HG03135 (cell line): ENCODE measurements around the gene ZIC2.

Source experiments
- ATAC-seq: cut with Tn5 transposase; IDR thresholded peaks from one replicate; pipeline ENCODE4 v1.9.1; 2021; ENCODE audit warnings: mild to moderate bottlenecking, moderate library complexity; ENCODE audit not compliant: unreplicated experiment

Gene ZIC2

DNA sequence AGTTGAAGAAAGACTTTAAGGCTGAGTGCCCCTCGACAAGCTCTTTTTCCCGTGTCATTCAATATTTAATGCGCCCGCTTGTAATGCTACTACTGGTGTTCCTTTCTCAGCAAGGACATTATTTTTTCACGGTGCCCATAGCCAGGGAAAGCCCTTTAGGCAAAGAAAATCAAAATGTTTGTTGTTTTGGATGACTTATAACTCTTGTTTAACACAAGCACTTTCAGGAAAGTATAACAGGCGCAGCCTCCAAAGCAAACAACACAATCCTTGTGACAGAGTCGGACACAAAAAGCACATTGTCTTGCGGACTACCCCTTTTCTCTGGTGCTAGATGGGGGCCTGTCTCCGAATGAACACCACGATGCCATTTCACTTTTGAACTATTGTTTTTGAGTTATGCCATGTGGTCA is 22.5 kb upstream of the ZIC2 start:
- no peak for ATAC-seq

DNA sequence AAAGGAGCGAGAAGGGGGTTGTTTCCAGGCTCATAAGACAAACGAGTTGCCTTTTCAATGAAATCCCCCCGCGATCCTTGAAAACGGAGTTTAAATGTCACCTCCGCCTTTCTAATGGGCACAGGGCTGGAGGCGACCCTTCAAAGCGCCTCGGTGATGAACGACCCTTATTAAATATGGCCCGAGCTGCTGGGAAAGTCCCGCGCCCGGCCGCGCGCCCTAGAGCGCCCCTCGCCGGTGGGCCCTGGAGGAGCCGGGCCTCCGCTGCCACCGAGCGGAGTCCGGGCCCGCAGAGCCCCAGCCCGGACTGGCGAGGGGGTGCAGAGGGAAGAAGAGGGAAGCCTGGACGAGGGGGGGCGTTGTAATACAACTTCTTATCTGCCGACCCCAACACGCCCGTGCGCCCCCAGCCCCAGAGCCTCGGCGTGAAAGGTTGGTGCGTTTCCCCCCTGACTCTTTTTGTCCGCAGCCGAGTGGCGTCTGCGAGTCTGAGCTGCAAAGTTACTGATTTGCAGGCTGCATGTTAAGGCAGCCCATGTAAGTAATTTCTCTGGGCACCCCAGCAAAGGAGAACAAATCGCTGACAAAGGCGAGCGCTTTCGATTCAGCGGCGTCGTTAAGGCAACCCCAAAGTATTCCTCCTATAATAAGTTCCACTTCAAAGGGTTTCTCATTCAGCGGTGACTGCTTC is 21.9 kb upstream of the ZIC2 start:
- no peak for ATAC-seq

GRCh38 chr13:99960663-99961311 is 20.8 kb upstream of the ZIC2 start:
- no peak for ATAC-seq

- no peak for ATAC-seq
These were observed 19.9 kb upstream of the ZIC2 start for GRCh38 chr13:99961636-99962035.

- ATAC-seq, result no peak
These were observed 19.3 kb upstream of the ZIC2 start for GRCh38 chr13:99962242-99962641.

- no peak for ATAC-seq
These were observed 17.7 kb upstream of the ZIC2 start for GRCh38 chr13:99963816-99964339.

- ATAC-seq, result no peak
These were observed 16.1 kb upstream of the ZIC2 start for GRCh38 chr13:99965329-99966000.

GRCh38 chr13:99966064-99966805 is 15.3 kb upstream of the ZIC2 start:
- no peak for ATAC-seq

GRCh38 chr13:99967498-99967868 is 14.1 kb upstream of the ZIC2 start:
- ATAC-seq, result no peak

DNA sequence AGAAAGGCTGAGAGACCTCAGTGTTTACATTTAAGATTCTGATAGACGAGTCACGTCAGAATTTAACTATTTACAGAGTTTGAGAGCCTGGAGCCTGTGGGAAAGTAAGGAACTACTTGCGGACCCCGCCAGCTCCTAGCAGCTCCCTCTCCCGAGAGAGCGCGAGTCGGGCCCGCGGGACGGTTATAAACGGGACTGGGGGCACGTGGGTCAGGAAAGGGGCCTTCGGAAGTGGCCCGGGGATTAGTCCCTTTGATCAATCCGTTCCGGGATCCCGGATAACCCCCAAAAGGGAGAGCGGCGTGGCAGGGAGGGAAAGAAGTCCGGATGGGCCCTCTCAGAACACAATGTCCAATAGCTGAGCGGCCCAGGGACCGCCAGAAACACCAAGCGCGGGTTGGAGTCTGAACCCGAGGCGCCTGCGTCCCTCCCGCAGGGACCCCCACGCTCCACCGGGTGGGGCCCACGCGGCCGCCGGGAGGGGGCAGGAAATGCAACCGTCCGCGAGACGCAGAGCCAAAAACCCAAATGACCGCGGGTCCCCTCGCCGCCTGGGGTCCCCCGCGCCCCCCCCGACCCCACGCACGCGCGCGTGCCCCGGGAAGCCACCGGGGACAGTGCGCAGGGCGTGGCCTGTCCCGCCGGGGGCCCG is 13.6 kb upstream of the ZIC2 start:
- ATAC-seq, result no peak

DNA sequence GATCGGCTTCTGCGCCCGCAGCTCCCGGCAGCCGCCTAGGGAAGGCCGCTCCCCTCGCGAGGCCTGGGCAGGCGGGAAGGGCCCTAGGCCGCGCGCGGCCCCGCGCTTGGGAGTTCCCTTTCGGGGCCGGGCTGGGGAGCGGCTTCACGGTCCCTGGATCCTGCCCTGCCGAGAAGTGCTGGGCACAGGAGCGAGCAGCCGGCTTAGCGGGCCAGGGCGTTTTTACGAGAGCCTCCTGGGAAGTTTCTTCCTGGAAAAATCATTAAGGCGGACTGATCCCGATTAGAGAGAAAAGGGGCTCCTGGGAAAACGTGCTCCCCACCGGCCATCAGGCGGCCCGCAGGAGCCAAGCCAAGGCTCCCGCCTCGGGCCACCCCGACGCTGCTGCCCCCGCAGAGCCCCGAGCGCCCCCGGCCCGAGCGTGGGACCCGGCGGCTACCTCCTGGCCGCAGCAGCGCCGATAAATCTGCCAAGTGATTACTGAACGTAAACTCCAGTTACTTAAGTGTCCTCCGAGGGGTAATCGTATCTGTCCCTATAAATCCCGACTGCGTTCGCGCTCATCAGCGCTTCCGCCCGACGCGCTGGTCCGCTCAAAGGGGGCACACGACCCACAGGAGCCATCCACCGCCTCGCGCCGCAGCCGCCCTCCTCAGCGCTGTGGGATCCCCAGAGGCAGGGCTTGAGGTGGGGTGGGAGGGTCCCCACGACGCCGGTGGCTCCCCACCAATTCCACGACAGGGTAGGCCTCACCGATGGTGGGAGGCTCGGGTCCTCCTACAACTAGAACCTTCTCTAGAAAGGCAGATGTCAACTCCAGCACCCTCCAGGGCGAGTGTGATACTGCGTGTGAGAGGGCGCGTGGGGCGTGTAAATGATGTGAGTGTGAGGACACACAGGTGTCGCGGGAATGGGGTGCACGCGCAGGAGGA is 12.8 kb upstream of the ZIC2 start:
- ATAC-seq, result no peak

DNA sequence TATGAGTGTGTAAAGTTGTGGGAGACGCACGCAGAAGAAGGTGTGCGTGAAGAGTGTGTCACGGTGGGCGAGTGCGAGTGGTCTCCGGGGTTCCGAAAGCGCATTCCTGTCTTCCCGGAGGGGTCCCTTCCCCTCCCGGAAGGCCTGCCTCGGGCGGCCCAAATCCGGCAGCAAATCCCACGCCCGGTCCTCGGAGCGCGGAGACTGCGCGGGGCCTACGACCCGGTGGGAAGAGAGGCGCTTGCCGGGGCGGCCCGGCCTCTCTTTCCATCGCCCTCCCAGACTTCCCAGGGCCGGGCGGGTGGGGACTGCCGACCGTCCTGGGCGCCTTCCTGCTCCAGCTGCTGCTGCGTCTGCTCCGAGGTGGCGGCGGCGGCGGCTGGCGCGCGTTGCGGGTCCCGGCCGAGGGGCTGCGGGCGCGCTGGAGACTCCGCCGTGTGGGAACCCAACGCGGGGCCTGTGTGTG is 12.1 kb upstream of the ZIC2 start:
- no peak for ATAC-seq

GRCh38 chr13:99969919-99970650 is 11.5 kb upstream of the ZIC2 start:
- ATAC-seq, result no peak

GRCh38 chr13:99970651-99971575 is 10.7 kb upstream of the ZIC2 start:
- ATAC-seq, result no peak

DNA sequence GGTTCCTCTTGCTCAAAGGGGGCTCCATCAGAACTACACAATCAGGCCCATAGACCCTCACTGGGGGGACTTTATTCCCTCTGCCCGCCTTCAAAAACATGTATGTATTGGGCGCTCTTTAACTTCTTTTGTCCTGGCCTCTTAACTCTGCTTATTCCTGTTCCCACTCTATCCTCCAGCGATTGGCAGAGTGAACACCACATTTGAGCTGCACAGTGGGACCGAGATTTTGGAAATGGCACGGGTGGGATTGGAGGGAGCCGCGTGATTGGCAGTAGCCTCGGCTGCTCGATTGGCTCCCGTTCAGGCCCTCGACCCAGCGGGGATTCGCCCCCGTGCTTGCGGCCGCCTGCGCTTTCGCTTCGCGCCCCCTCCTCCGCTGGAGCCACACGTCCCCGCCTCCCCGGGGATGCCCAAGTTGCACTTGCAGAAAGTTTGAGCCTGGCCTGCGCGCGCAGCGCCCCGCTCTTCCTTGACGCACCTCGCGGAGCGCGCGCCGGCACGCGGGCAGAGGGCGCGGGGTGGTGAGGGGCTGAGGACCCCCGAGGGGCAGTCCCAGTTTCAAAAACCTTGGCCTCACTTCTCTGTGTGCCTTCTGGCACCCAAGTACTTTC is 9.9 kb upstream of the ZIC2 start, which contains the start of gene ZIC5:
ZIC5 (minus strand) TSS at position 192 of the 614 bp plus-strand sequence; CDS start at position 28, 164 bp downstream.
- no peak for ATAC-seq

GRCh38 chr13:99972190-99972731 is 9.3 kb upstream of the ZIC2 start:
- ATAC-seq, result no peak
